Left hindlimb (tissue), 1 donor: Measurements from ENCODE around the gene ITIH3.

Experiments used
- DNase-seq: peaks from one replicate; pipeline ENCODE4 v3.0.0-alpha.2; 2018

Gene ITIH3

GRCh38 chr3:52779011-52779836 lies 15.4 kb upstream of the ITIH3 start:
- no peak for DNase-seq

- no peak for DNase-seq
Observed at GRCh38 chr3:52779837-52780585, 14.6 kb upstream of the ITIH3 start.

- no peak for DNase-seq
Observed at GRCh38 chr3:52781741-52782140, 12.9 kb upstream of the ITIH3 start.

- no peak for DNase-seq
Observed at GRCh38 chr3:52782412-52783210, 12.0 kb upstream of the ITIH3 start.

GRCh38 chr3:52783211-52783555 lies 11.4 kb upstream of the ITIH3 start:
- no peak for DNase-seq

GRCh38 chr3:52784021-52784621 lies 10.5 kb upstream of the ITIH3 start:
- no peak for DNase-seq

GRCh38 chr3:52784931-52785590 lies 9.5 kb upstream of the ITIH3 start:
- no peak for DNase-seq

GRCh38 chr3:52786330-52787215 lies 8.0 kb upstream of the ITIH3 start:
- DNase-seq: no peak

- DNase-seq: no peak
Observed at GRCh38 chr3:52787246-52787645, 7.3 kb upstream of the ITIH3 start.

GRCh38 chr3:52787672-52788625 lies 6.6 kb upstream of the ITIH3 start:
- DNase-seq: no peak

GRCh38 chr3:52788890-52789745 lies 5.5 kb upstream of the ITIH3 start:
- DNase-seq: no peak

- DNase-seq: no peak
Observed at GRCh38 chr3:52789746-52790040, 4.9 kb upstream of the ITIH3 start.

- DNase-seq: no peak
Observed at GRCh38 chr3:52790337-52790736, 4.3 kb upstream of the ITIH3 start.

- DNase-seq: no peak
Observed at GRCh38 chr3:52790741-52791140, 3.9 kb upstream of the ITIH3 start.

- DNase-seq: no peak
Observed at GRCh38 chr3:52791366-52791765, 3.2 kb upstream of the ITIH3 start.

- DNase-seq: no peak
Observed at GRCh38 chr3:52791928-52792327, 2.7 kb upstream of the ITIH3 start.

GRCh38 chr3:52792413-52792812 lies 2.2 kb upstream of the ITIH3 start:
- no peak for DNase-seq

- DNase-seq: no peak
Observed at GRCh38 chr3:52792961-52793695, 1.5 kb upstream of the ITIH3 start.
